Activated naive CD8-positive, alpha-beta T cell (primary cell): ENCODE data around the gene TARDBP.
"Not testable (repeated sequence)": the region's sequence is repeated elsewhere in the genome, so short reads cannot be mapped to it uniquely, and the experiment has no call there.

Experiments
- H3K27ac Mint-ChIP-seq: one replicate; pipeline ENCODE4 v1.8.0; 2021; ENCODE audit warnings: mixed read lengths
- H3K27me3 Mint-ChIP-seq: one replicate; pipeline ENCODE4 v1.8.0; 2021; ENCODE audit warnings: mixed read lengths
- H3K36me3 Mint-ChIP-seq: one replicate; pipeline ENCODE4 v1.8.0; 2021; ENCODE audit warnings: mixed read lengths
- H3K4me1 Mint-ChIP-seq: one replicate; pipeline ENCODE4 v1.8.0; 2021; ENCODE audit warnings: low read depth, mixed read lengths
- H3K4me3 Mint-ChIP-seq: one replicate; pipeline ENCODE4 v1.8.0; 2021; ENCODE audit warnings: mild to moderate bottlenecking, mixed read lengths
- H3K9me3 Mint-ChIP-seq: one replicate; pipeline ENCODE4 v1.8.0; 2021; ENCODE audit warnings: low read depth, mixed read lengths

The TARDBP gene

DNA sequence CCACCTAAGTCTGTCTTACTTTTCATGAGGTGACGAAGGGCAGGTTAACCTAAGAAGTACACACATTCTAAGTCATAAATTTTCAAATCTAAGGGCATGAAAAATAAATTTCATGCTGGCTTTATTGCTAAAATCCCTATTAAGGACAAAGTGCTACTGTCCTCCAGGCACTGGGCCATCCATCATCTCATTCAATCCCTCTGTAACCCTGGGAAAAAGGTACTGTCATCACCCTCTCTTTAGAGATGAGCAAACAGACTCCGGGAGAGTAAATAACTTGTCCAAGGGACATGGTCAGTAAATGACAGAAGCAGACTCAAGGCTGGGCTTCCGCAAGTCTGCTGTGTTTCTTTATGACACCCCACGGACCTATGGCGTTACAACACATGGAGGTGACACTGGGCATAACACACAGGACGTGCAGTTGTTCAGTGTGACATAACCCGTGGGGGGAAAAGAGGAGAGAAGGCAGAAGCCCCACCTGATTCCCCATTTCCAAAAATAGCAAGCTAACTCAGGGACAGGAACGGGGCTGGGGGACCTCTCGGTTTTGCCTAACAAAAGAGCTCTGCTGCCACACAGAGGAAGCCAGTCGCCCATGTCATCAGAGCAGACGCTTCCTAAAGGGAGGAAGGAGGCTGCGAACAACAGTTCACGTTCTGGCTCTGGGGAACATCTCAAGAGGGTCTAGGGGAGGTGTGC is 59.9 kb downstream of the TARDBP start:
- Mint-ChIP-seq H3K4me1 (peaks cover 2% of the 10 kb centered on the region), H3K9me3 (no peaks in the 10 kb centered on the region), H3K36me3 (peaks cover 2% of the 10 kb centered on the region), H3K27me3 (no peaks in the 10 kb centered on the region), H3K4me3 (no peak overlapping the region), H3K27ac (no peak overlapping the region)

DNA sequence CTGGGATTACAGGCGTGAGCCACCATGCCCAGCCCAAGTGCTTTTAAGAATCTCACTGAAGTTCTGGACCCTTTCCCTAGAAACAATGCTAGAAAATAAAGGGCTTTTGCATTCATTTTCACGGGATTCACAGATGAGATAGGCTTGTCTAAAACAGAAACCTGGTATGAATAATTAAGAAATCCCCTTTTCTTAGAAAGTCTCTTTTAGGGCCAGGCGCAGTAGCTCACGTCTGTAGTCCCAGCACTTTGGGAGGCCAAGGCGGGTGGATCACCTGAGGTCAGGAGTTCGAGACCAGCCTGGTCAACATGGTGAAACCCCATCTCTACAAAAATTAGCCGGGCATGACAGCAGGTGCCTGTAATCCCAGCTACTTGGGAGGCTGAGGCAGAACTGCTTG is 60.9 kb downstream of the TARDBP start:
- H3K36me3 Mint-ChIP-seq, H3K9me3 Mint-ChIP-seq, H3K27ac Mint-ChIP-seq, H3K27me3 Mint-ChIP-seq, H3K4me3 Mint-ChIP-seq, H3K4me1 Mint-ChIP-seq: not testable (repeated sequence)
